Measurements from ENCODE around the gene CADM4. TPM values are rescaled to one million over a fixed set of nuclear protein-coding genes. Genes with fewer than 3 reads are reported as not detected.

Gene CADM4
- total RNA-seq, 1 donor from 2014 or later, result 21.9 TPM

Other genes starting within 250 kb of the CADM4 start
- not detected in 2 replicates for gene TEX101, start 225.0 kb downstream of the CADM4 start, total RNA-seq
- gene LYPD3, start 174.2 kb downstream of the CADM4 start, total RNA-seq, result 0.33 and 0.62 TPM in 2 replicates
- 15.8 and 23.0 TPM in 2 replicates for gene PHLDB3, start 135.1 kb downstream of the CADM4 start, total RNA-seq
- 77.8 and 80.4 TPM in 2 replicates for gene ETHE1, start 112.6 kb downstream of the CADM4 start, total RNA-seq
- not detected in 2 replicates for gene ZNF575, start 106.7 kb downstream of the CADM4 start, total RNA-seq
- gene XRCC1, start 64.3 kb downstream of the CADM4 start, total RNA-seq, result 32.9 and 38.1 TPM in 2 replicates
- gene PINLYP, start 64.0 kb downstream of the CADM4 start, total RNA-seq, result 3.1 and 5.8 TPM in 2 replicates
- gene IRGQ, start 43.7 kb downstream of the CADM4 start, total RNA-seq, result 49.6 and 56.2 TPM in 2 replicates
- gene ZNF576, start 43.3 kb downstream of the CADM4 start, total RNA-seq, result 6.2 and 21.9 TPM in 2 replicates
- gene SRRM5, start 27.8 kb downstream of the CADM4 start, total RNA-seq, result 0.46 TPM in 1 of 2 replicates, not detected in the other
- 71.7 and 82.2 TPM in 2 replicates for gene ZNF428, start 20.2 kb downstream of the CADM4 start, total RNA-seq
- gene PLAUR, start 30.3 kb upstream of the CADM4 start, total RNA-seq, result 319 and 341 TPM in 2 replicates
- not detected in 2 replicates for gene IRGC, start 76.2 kb upstream of the CADM4 start, total RNA-seq
- 22.1 and 27.7 TPM in 2 replicates for gene SMG9, start 115.1 kb upstream of the CADM4 start, total RNA-seq
- gene KCNN4, start 141.1 kb upstream of the CADM4 start, total RNA-seq, result 8.8 and 10.8 TPM in 2 replicates
- gene LYPD5, start 162.6 kb upstream of the CADM4 start, total RNA-seq, result 0.41 and 0.63 TPM in 2 replicates
- 3.8 and 4.0 TPM in 2 replicates for gene ZNF283, start 187.5 kb upstream of the CADM4 start, total RNA-seq
- gene ZNF404, start 244.1 kb upstream of the CADM4 start, total RNA-seq, result 1.0 and 2.7 TPM in 2 replicates